Keratinocyte (primary cell): ENCODE results near the gene TRMT61A.

Experiments
- CTCF ChIP-seq, 3 experiments: IDR thresholded peaks in 1 of 3; conservative IDR thresholded peaks in 1 of 3; optimal IDR thresholded peaks in 1 of 3; 2 replicates in 2 of 3; 3 replicates in 1 of 3; pipeline versions ENCODE3 to v1.5.1; 2011; ENCODE audit warnings: low read length in 3 of 3, mild to moderate bottlenecking in 3 of 3, moderate library complexity in 2 of 3, control low read depth in 1 of 3, inconsistent platforms in 1 of 3; ENCODE audit not compliant: insufficient read depth in 2 of 3; ENCODE audit errors: extremely low read depth in 1 of 3
- EZH2 ChIP-seq: IDR thresholded peaks from one replicate; pipeline ENCODE4 v1.6.1; 2012; ENCODE audit warnings: inconsistent platforms, mild to moderate bottlenecking, low read length, moderate library complexity

GRCh38 chr14:103503296-103503695 lies 25.7 kb upstream of the TRMT61A start:
- TF ChIP-seq CTCF (optimal IDR thresholded peaks at IDR 0.05 in 1 of 3, IDR thresholded peaks at IDR 0.05 in 1 of 3, conservative IDR thresholded peaks at IDR 0.05 in 1 of 3; ENCODE audit: extremely low read depth in 1 of 3, insufficient read depth in 2 of 3, low read length in 3 of 3) (no peak), EZH2 (no peak)
